Esophagus squamous epithelium (tissue), 4 donors: ENCODE measurements around the gene SEC14L5.

Source experiments
- CTCF ChIP-seq, 6 experiments: fragments of 450-650 bp in 4 of 6; fragments of 200-600 bp in 2 of 6; sonication (generic) in 2 of 6; IDR thresholded peaks; one replicate each; pipeline ENCODE4 v1.5.1; 2016 to 2019; ENCODE audit warnings: antibody characterized with exemption in 6 of 6, mild to moderate bottlenecking in 4 of 6, moderate library complexity in 4 of 6
- POLR2A ChIP-seq, 4 donors: fragments of 450-650 bp; IDR thresholded peaks; one replicate each; pipeline ENCODE4 v1.6.1; 2017; ENCODE audit warnings: antibody characterized with exemption in 4 of 4, mild to moderate bottlenecking in 4 of 4, moderate library complexity in 3 of 4

DNA sequence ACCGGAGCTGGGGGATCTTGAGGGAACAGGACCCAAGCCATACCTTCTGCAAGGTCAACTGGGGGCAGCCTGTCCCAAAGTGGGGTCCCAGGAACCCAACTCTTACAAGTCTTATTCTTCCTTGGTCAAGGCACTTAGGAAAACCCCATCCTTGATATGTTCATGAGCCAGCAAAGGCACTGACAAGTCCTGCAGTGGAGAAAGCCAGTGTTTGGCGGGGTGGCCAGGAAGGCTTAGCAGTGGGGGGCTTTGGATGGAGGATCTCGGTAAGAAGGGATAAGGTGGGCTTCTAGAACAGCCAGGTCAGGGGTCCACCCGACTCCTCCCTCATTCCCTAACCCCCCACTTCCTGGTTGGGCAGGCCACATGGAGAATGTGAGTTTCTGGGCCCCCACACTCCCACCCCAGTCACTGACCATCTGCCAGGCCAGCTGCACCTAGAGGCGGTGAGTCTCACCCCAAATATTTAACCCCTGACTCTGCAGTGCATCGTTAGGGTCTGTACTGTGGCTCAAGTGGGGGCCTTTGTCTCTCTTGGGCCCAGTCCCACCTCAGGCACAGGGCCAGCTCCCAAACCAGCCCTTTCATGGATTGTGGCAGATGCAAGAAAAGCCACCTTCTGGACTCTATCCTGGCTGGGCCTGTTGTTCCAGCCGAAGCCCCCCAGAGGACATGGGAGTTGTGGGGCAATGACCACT, 43.5 kb upstream of the SEC14L5 start:
- TF ChIP-seq CTCF (IDR thresholded peaks at IDR 0.05) (no peak), POLR2A (IDR thresholded peaks at IDR 0.05) (no peak)
